HepG2 (cell line): ENCODE measurements around the gene ADAMTSL4.

Source experiments
- AKAP8 ChIP-seq: sonication (generic); formaldehyde crosslinking; IDR thresholded peaks from 2 replicates; pipeline ENCODE4 v1.5.1; 2020; ENCODE audit warnings: mild to moderate bottlenecking, missing genetic modification reagents
- MYC ChIP-seq: sonication (generic); formaldehyde crosslinking; IDR thresholded peaks from 2 replicates; pipeline ENCODE4 v1.9.0; 2021; ENCODE audit warnings: missing genetic modification reagents, borderline replicate concordance

DNA sequence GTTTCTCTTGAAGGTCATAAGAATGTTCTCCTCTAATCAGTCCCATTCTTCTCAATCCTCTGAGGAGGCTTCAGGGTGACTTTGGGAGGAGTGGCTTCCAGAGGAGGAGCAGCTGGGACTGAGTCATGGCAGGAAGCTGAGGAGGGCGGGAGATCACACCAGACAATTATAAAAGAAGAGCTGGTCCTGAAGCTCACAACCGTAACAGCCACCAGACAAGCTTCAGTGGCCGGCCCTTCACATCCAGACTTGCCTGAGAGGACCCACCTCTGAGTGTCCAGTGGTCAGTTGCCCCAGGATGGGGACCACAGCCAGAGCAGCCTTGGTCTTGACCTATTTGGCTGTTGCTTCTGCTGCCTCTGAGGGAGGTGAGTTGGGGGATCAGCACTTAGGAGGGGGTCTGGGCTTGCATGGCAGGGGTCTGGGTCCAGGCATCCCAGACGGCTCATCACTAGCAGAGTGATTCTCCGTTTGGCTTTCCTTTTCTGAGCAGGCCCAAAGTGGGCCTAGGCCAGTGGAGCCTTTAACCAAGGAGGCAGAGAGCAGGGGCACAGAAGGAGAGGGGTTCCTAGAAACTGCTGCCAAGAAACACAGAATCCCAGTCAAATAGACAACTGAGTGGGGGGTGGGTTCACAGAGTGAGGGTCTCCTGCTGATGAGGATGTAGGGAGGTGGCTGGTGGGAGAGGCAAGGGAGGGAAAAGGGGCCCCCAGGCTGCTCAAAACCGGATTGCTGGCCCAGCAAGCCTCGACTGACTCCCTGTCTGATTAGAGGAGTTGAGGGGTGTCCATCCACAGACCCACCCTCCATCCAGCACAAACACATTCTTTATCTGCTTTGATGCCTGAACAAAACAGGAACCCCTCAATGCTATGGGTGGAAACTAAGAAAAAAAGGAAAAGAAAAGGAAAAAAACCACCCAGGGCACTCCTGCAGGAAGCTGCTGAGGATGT lies 41.0 kb upstream of the ADAMTSL4 start, which contains the start of gene ECM1:
- TF ChIP-seq AKAP8 (CRISPR knock-in tag) (no peak), MYC (CRISPR knock-in tag) (no peak)
